NCI-H1105 (cell line): Measurements from ENCODE around the gene LGALS3.
A peak's percentile ranks its signal among the peaks of the same experiment; 100 is the strongest.

Source experiments
- DNase-seq: peaks from one replicate; lab custom pipeline; 2025; lab: John Stamatoyannopoulos, UW

Gene LGALS3

GRCh38 chr14:55131370-55132137 lies 2.5 kb downstream of the LGALS3 start:
- no peak for DNase-seq

- no peak for DNase-seq
Observed at GRCh38 chr14:55133416-55133815, 4.4 kb downstream of the LGALS3 start.

GRCh38 chr14:55136241-55136640 lies 7.2 kb downstream of the LGALS3 start:
- DNase-seq = no peak

- no peak for DNase-seq
Observed at GRCh38 chr14:55136885-55137786, 8.1 kb downstream of the LGALS3 start.

GRCh38 chr14:55138091-55138490 lies 9.0 kb downstream of the LGALS3 start:
- no peak for DNase-seq

GRCh38 chr14:55139141-55139540 lies 10.1 kb downstream of the LGALS3 start:
- no peak for DNase-seq

GRCh38 chr14:55139696-55140509 lies 10.9 kb downstream of the LGALS3 start:
- DNase-seq = no peak

- no peak for DNase-seq
Observed at GRCh38 chr14:55141825-55142224, 12.8 kb downstream of the LGALS3 start.

GRCh38 chr14:55142466-55142865 lies 13.4 kb downstream of the LGALS3 start:
- DNase-seq = no peak

GRCh38 chr14:55146425-55146824 lies 17.4 kb downstream of the LGALS3 start:
- DNase-seq = no peak

GRCh38 chr14:55151601-55152000 lies 22.5 kb downstream of the LGALS3 start:
- DNase-seq = no peak

GRCh38 chr14:55152052-55152753 lies 23.2 kb downstream of the LGALS3 start:
- no peak for DNase-seq

GRCh38 chr14:55153951-55154350 lies 24.9 kb downstream of the LGALS3 start:
- no peak for DNase-seq

GRCh38 chr14:55157080-55157479 lies 28.0 kb downstream of the LGALS3 start:
- no peak for DNase-seq

- DNase-seq = no peak
Observed at GRCh38 chr14:55158412-55158811, 29.4 kb downstream of the LGALS3 start.

- DNase-seq = peak; percentile 3
Observed at GRCh38 chr14:55160989-55161388, 31.9 kb downstream of the LGALS3 start.

GRCh38 chr14:55170526-55170925 lies 41.5 kb downstream of the LGALS3 start:
- no peak for DNase-seq

GRCh38 chr14:55180006-55180405 lies 51.0 kb downstream of the LGALS3 start:
- no peak for DNase-seq

GRCh38 chr14:55180434-55180833 lies 51.4 kb downstream of the LGALS3 start:
- DNase-seq = no peak

- no peak for DNase-seq
Observed at GRCh38 chr14:55188686-55189295, 59.7 kb downstream of the LGALS3 start.

- no peak for DNase-seq
Observed at GRCh38 chr14:55190906-55191202, 61.8 kb downstream of the LGALS3 start.
